Right lobe of liver (tissue), 4 donors: ENCODE results near the gene SLC39A6.
"Not testable (repeated sequence)": the region's sequence is repeated elsewhere in the genome, so short reads cannot be mapped to it uniquely, and the experiment has no call there.

Source experiments
- POLR2A ChIP-seq: fragments of 450-650 bp; IDR thresholded peaks from one replicate; pipeline ENCODE4 v1.6.1; 2017; ENCODE audit warnings: antibody characterized with exemption, mild to moderate bottlenecking
- TF ChIP-seq, protein P1 (sequence below), 4 donors: fragments of 200-600 bp in 3 of 4; fragments of 450-650 bp in 1 of 4; IDR thresholded peaks; one replicate each; pipeline versions ENCODE4 v1.5.1 to v1.8.0; 2016 to 2022; ENCODE audit warnings: antibody characterized with exemption in 4 of 4, mild to moderate bottlenecking in 2 of 4
- donor health status: DM: no; HTN: no; CAD: no.
- donor health status: DM: no; HTN: no; CAD: no.
- donor health status: DM: no; HTN: yes; CAD: no.

DNA sequence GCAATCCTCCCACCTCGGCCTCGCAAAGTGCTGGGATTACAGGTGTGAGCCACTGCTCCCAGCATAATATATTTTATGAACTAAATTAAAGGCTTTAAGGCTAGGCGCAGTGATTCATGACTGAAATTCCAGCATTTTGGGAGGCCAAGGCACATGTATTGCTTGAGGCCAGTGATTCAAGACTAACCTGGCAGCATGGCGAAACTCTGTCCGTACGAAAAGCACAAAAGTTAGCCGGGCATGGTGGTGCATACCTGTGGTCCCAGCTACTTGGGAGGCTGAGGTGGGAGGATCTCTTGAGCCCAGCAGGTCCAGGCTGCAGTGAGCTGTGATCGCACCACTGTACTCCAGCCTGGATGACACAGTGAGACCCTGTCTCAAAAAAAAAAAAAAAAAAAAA, 56.7 kb downstream of the SLC39A6 start:
- TF ChIP-seq, protein P1, sequence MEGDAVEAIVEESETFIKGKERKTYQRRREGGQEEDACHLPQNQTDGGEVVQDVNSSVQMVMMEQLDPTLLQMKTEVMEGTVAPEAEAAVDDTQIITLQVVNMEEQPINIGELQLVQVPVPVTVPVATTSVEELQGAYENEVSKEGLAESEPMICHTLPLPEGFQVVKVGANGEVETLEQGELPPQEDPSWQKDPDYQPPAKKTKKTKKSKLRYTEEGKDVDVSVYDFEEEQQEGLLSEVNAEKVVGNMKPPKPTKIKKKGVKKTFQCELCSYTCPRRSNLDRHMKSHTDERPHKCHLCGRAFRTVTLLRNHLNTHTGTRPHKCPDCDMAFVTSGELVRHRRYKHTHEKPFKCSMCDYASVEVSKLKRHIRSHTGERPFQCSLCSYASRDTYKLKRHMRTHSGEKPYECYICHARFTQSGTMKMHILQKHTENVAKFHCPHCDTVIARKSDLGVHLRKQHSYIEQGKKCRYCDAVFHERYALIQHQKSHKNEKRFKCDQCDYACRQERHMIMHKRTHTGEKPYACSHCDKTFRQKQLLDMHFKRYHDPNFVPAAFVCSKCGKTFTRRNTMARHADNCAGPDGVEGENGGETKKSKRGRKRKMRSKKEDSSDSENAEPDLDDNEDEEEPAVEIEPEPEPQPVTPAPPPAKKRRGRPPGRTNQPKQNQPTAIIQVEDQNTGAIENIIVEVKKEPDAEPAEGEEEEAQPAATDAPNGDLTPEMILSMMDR (IDR thresholded peaks at IDR 0.05), result not testable (repeated sequence)
- not testable (repeated sequence) for TF ChIP-seq POLR2A
